Measurements from ENCODE around the gene CMTM4. TPM values are rescaled to one million over a fixed set of nuclear protein-coding genes. Genes with fewer than 3 reads are reported as not detected.

Gene CMTM4
- total and polyA plus RNA-seq, 2 of the 8 experiments (the other 6 are each of a cell fraction or from before 2014, with no cell fraction given) = 35.3 to 51.7 TPM

DNA sequence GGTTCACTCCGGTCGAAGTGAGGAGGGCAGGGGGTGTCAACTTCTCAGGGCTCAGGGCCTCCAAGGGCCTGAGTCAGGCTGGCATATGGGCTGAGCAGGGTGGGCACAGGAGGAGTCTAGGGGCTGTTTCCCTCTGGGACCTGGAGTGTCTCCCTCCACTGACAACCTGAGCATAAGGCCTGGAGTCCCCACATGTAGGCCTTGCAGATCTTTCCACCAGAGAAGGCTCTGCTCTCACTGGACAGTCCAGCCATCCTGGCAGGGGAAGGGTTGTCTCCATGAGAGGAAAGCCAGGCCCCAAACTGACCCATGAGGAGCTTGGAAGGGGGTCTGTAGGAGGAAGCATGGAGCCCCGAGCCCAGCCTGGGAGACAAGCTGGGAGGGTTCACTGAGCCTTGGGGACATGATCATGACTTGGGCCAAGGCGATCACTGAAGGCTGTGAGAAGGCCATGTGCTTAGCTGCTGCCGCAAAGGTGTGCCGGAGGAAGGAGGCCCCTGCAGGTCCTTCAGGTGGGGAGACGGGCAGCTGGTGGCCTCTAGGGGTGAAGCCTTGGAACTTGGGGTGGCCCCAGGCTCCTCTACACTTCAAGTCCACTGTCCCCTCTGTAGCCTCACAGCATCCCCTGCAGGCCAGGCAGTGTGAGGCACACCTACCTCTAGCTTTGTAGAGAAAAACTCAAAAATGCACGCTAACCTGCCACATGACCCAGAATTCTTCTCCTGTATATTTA is 107.4 kb downstream of the CMTM4 start:
- no peak overlapping the region for H3K9ac ChIP-seq (replicated peaks in 1 of 4; ENCODE audit: extremely low read depth in 1 of 4, low read depth in 3 of 4, low read length in 3 of 4)
- no peak overlapping the region for H2BK5ac ChIP-seq (ENCODE audit: low read depth, low read length)
- no peak overlapping the region for H2BK120ac ChIP-seq (replicated peaks; ENCODE audit: low read depth, low read length)
- no peak overlapping the region for H2BK20ac ChIP-seq (ENCODE audit: low read length)
- no peak overlapping the region for H3K23ac ChIP-seq (ENCODE audit: insufficient read length)
- H3K4me1 ChIP-seq (replicated peaks in 1 of 4; ENCODE audit: control insufficient read depth in 3 of 4, insufficient read depth in 4 of 4, low read length in 3 of 4) = no peaks in the 10 kb centered on the region
- TF ChIP-seq BCL11A (IDR thresholded peaks at IDR 0.05; ENCODE audit: low read depth in 2 of 2, low read length in 2 of 2) (no peak), JUND (IDR thresholded peaks at IDR 0.05; ENCODE audit: low read length) (0 out of 2 replicates have a peak, but pooled peaks have one; percentile 16), TEAD4 (IDR thresholded peaks at IDR 0.05; ENCODE audit: low read depth, low read length) (peak; percentile 15; the same call in 1 of the 2 replicates), RAD21 (IDR thresholded peaks at IDR 0.05 in 1 of 2, conservative IDR thresholded peaks at IDR 0.05 in 1 of 2; ENCODE audit: low read depth in 2 of 2, low read length in 2 of 2) (peak; percentile 93 to 94), YY1 (IDR thresholded peaks at IDR 0.05; ENCODE audit: low read depth, low read length) (no peak), E2F6 (IDR thresholded peaks at IDR 0.05) (peak; percentile 71)
- TF ChIP-seq, protein P1, sequence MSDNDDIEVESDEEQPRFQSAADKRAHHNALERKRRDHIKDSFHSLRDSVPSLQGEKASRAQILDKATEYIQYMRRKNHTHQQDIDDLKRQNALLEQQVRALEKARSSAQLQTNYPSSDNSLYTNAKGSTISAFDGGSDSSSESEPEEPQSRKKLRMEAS (IDR thresholded peaks at IDR 0.05) = peak; percentile 81
- TF ChIP-seq, protein P2, sequence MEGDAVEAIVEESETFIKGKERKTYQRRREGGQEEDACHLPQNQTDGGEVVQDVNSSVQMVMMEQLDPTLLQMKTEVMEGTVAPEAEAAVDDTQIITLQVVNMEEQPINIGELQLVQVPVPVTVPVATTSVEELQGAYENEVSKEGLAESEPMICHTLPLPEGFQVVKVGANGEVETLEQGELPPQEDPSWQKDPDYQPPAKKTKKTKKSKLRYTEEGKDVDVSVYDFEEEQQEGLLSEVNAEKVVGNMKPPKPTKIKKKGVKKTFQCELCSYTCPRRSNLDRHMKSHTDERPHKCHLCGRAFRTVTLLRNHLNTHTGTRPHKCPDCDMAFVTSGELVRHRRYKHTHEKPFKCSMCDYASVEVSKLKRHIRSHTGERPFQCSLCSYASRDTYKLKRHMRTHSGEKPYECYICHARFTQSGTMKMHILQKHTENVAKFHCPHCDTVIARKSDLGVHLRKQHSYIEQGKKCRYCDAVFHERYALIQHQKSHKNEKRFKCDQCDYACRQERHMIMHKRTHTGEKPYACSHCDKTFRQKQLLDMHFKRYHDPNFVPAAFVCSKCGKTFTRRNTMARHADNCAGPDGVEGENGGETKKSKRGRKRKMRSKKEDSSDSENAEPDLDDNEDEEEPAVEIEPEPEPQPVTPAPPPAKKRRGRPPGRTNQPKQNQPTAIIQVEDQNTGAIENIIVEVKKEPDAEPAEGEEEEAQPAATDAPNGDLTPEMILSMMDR (IDR thresholded peaks at IDR 0.05; ENCODE audit: control extremely low read depth in 1 of 3, insufficient read depth in 1 of 3, low read depth in 1 of 3, low read length in 3 of 3) = peak; percentile 89 to 99 (median 94)
- H3K79me2 ChIP-seq (ENCODE audit: control insufficient read depth in 1 of 2, insufficient read depth in 2 of 2, low read length in 2 of 2) = no peaks in the 10 kb centered on the region
- peak overlapping the region; percentile 75; the same call in 1 of the 2 replicates for H2BK12ac ChIP-seq (ENCODE audit: low read depth, low read length)
- H3K4me3 ChIP-seq (ENCODE audit: extremely low read depth in 1 of 4, insufficient read depth in 2 of 4, low read depth in 3 of 4, low read length in 4 of 4) = no peak overlapping the region
- peak in 1 of 2 experiments; percentile 73 for DNase-seq (ENCODE audit: low read depth in 1 of 2, low spot score in 2 of 2)
- no peak overlapping the region; the same call in 1 of the 2 replicates for H2BK15ac ChIP-seq (ENCODE audit: low read length)
- CTCF ChIA-PET (ENCODE audit: partially characterized antibody) = interaction anchor here (0.6 to 2.5 kb wide), 42 partner anchors 9 to 197 kb away, joined by 3 to 30 read pairs (median 4); partner anchors contain the start of gene CMTM2
- H3K27me3 ChIP-seq (replicated peaks in 1 of 4; ENCODE audit: control insufficient read depth in 3 of 4, extremely low read depth in 1 of 4, insufficient read depth in 3 of 4, low read length in 3 of 4) = no peaks in the 10 kb centered on the region
- H3K9me3 ChIP-seq (ENCODE audit: insufficient read depth in 2 of 2, low read depth in 1 of 2, low read length in 1 of 2) = no peaks in the 10 kb centered on the region
- no peak overlapping the region for H3K18ac ChIP-seq (ENCODE audit: extremely low read depth, low read length)
- POLR2A ChIA-PET (ENCODE audit: partially characterized antibody) = interaction anchor here (1.1 kb wide), 1 partner anchor 15 kb away, joined by 6 read pairs; no protein-coding TSS in a partner anchor
- H3K4me2 ChIP-seq (ENCODE audit: insufficient read depth in 1 of 2, low read depth in 2 of 2, low read length in 2 of 2) = no peak overlapping the region
- H3K79me1 ChIP-seq (ENCODE audit: low read depth, low read length) = no peaks in the 10 kb centered on the region
- no peak overlapping the region for H4K5ac ChIP-seq (ENCODE audit: insufficient read length, low read depth, low read length)
- H3K4ac ChIP-seq (replicated peaks; ENCODE audit: insufficient read length, low read depth, low read length) = peak overlapping the region; percentile 44
- H3K56ac ChIP-seq (replicated peaks; ENCODE audit: insufficient read length, low read depth, low read length) = no peak overlapping the region
- 87% methylated on average over 8 of the region's 8 CpGs; no CpG with 5 or more reads in 1 of the 2 experiments for WGBS, 2 experiments (ENCODE audit: extremely low coverage in 1 of 2, insufficient coverage in 1 of 2, insufficient read length in 1 of 2, insufficient replicate concordance in 2 of 2, low coverage in 1 of 2, low lambda C conversion rate in 2 of 2, missing lambda C conversion rate in 1 of 2)
- H2AK5ac ChIP-seq (ENCODE audit: low read depth, low read length) = no peak overlapping the region
- H3K27ac ChIP-seq (ENCODE audit: low read depth, low read length) = no peak overlapping the region
- H4K8ac ChIP-seq (ENCODE audit: extremely low read depth, insufficient read depth, low read length) = no peak overlapping the region
- no peaks in the 10 kb centered on the region for H3K36me3 ChIP-seq (ENCODE audit: control insufficient read depth in 2 of 4, insufficient read depth in 4 of 4, low read length in 3 of 4)
- H2AFZ ChIP-seq (ENCODE audit: low read length) = no peak overlapping the region
- H4K20me1 ChIP-seq (replicated peaks in 1 of 2; ENCODE audit: control insufficient read depth in 1 of 2, insufficient read depth in 2 of 2, low read length in 2 of 2) = no peaks in the 10 kb centered on the region
- no peak for FAIRE-seq
- H3K23me2 ChIP-seq (ENCODE audit: low read depth, low read length) = no peaks in the 10 kb centered on the region
- H4K91ac ChIP-seq (replicated peaks; ENCODE audit: insufficient read length, low read length) = peak overlapping the region; percentile 42
- H3K14ac ChIP-seq (ENCODE audit: insufficient read length) = no peak overlapping the region

All from H1 (cell line).